IPS-15b (cell line): ENCODE measurements around the gene HLA-F.

ENCODE experiments used
- H3K27me3 ChIP-seq: one replicate; pipeline ENCODE4 v1.6.1; 2013; ENCODE audit warnings: low read length; ENCODE audit not compliant: control insufficient read depth, insufficient read depth
- H3K36me3 ChIP-seq: one replicate; pipeline ENCODE4 v1.6.1; 2013; ENCODE audit warnings: low read length; ENCODE audit not compliant: control insufficient read depth, insufficient read depth
- H3K4me1 ChIP-seq: one replicate; pipeline ENCODE4 v1.6.1; 2013; ENCODE audit warnings: mild to moderate bottlenecking, low read length; ENCODE audit not compliant: control insufficient read depth, insufficient read depth
- H3K4me3 ChIP-seq: one replicate; pipeline ENCODE4 v1.5.1; 2013; ENCODE audit warnings: low read depth, low read length
- H3K9ac ChIP-seq: one replicate; pipeline ENCODE4 v1.6.1; 2013; ENCODE audit warnings: low read depth, mild to moderate bottlenecking, low read length
- H3K9me3 ChIP-seq: one replicate; pipeline ENCODE4 v1.6.1; 2013; ENCODE audit warnings: mild to moderate bottlenecking, low read length; ENCODE audit not compliant: control insufficient read depth, insufficient read depth

The HLA-F gene

GRCh38 chr6:29737707-29738630, 14.7 kb downstream of the HLA-F start:
- Histone ChIP-seq H3K4me1 (no peaks in the 10 kb centered on the region), H3K27me3 (peaks cover 2% of the 10 kb centered on the region), H3K9ac (no peak overlapping the region), H3K4me3 (no peak overlapping the region), H3K9me3 (no peaks in the 10 kb centered on the region), H3K36me3 (no peaks in the 10 kb centered on the region)

GRCh38 chr6:29739136-29739881, 16.1 kb downstream of the HLA-F start:
- Histone ChIP-seq H3K9me3 (no peaks in the 10 kb centered on the region), H3K9ac (no peak overlapping the region), H3K27me3 (peaks cover 2% of the 10 kb centered on the region)

GRCh38 chr6:29739882-29740261, 16.6 kb downstream of the HLA-F start:
- Histone ChIP-seq H3K4me1 (no peaks in the 10 kb centered on the region), H3K27me3 (peaks cover 3% of the 10 kb centered on the region), H3K9ac (no peak overlapping the region), H3K9me3 (no peaks in the 10 kb centered on the region), H3K36me3 (no peaks in the 10 kb centered on the region), H3K4me3 (no peak overlapping the region)

More at GRCh38 chr6:29739136-29739881, 16.1 kb downstream of the HLA-F start:
- H3K36me3 ChIP-seq = no peaks in the 10 kb centered on the region
- no peak overlapping the region for H3K4me3 ChIP-seq
- H3K4me1 ChIP-seq = no peaks in the 10 kb centered on the region

- H3K4me3 ChIP-seq = no peak overlapping the region
- H3K4me1 ChIP-seq = no peaks in the 10 kb centered on the region
- H3K9me3 ChIP-seq = no peaks in the 10 kb centered on the region
- H3K36me3 ChIP-seq = no peaks in the 10 kb centered on the region
- H3K27me3 ChIP-seq = peaks cover 16% of the 10 kb centered on the region
- H3K9ac ChIP-seq = no peak overlapping the region
Measured at GRCh38 chr6:29741592-29741991, 18.4 kb downstream of the HLA-F start.

- Histone ChIP-seq H3K9me3 (no peaks in the 10 kb centered on the region), H3K9ac (no peak overlapping the region), H3K4me3 (no peak overlapping the region), H3K27me3 (peaks cover 22% of the 10 kb centered on the region), H3K4me1 (no peaks in the 10 kb centered on the region), H3K36me3 (no peaks in the 10 kb centered on the region)
Measured at GRCh38 chr6:29742127-29742526, 18.9 kb downstream of the HLA-F start.

- H3K4me1 ChIP-seq = peaks cover 2% of the 10 kb centered on the region
- no peak overlapping the region for H3K9ac ChIP-seq
- H3K27me3 ChIP-seq = peaks cover 31% of the 10 kb centered on the region
- H3K4me3 ChIP-seq = no peak overlapping the region
- H3K9me3 ChIP-seq = no peaks in the 10 kb centered on the region
- H3K36me3 ChIP-seq = no peaks in the 10 kb centered on the region
Measured at GRCh38 chr6:29743025-29743424, 19.8 kb downstream of the HLA-F start.

- H3K4me1 ChIP-seq = peaks cover 2% of the 10 kb centered on the region
- peaks cover 36% of the 10 kb centered on the region for H3K27me3 ChIP-seq
- no peaks in the 10 kb centered on the region for H3K36me3 ChIP-seq
- no peaks in the 10 kb centered on the region for H3K9me3 ChIP-seq
- no peak overlapping the region for H3K4me3 ChIP-seq
- no peak overlapping the region for H3K9ac ChIP-seq
Measured at GRCh38 chr6:29743568-29743967, 20.3 kb downstream of the HLA-F start.

GRCh38 chr6:29744131-29744530, 20.9 kb downstream of the HLA-F start:
- Histone ChIP-seq H3K27me3 (peaks cover 39% of the 10 kb centered on the region), H3K4me3 (no peak overlapping the region), H3K9ac (no peak overlapping the region), H3K4me1 (peaks cover 2% of the 10 kb centered on the region), H3K9me3 (no peaks in the 10 kb centered on the region), H3K36me3 (no peaks in the 10 kb centered on the region)

- no peaks in the 10 kb centered on the region for H3K9me3 ChIP-seq
- no peaks in the 10 kb centered on the region for H3K36me3 ChIP-seq
- peaks cover 44% of the 10 kb centered on the region for H3K27me3 ChIP-seq
- H3K4me3 ChIP-seq = no peak overlapping the region
- no peak overlapping the region for H3K9ac ChIP-seq
- H3K4me1 ChIP-seq = peaks cover 2% of the 10 kb centered on the region
Measured at GRCh38 chr6:29744621-29745020, 21.4 kb downstream of the HLA-F start.

GRCh38 chr6:29745386-29745785, 22.2 kb downstream of the HLA-F start:
- Histone ChIP-seq H3K9me3 (no peaks in the 10 kb centered on the region), H3K36me3 (no peaks in the 10 kb centered on the region), H3K27me3 (peaks cover 52% of the 10 kb centered on the region), H3K4me3 (no peak overlapping the region), H3K4me1 (peaks cover 2% of the 10 kb centered on the region), H3K9ac (no peak overlapping the region)

- Histone ChIP-seq H3K27me3 (peaks cover 57% of the 10 kb centered on the region), H3K4me1 (peaks cover 2% of the 10 kb centered on the region), H3K4me3 (no peak overlapping the region), H3K9me3 (no peaks in the 10 kb centered on the region), H3K9ac (no peak overlapping the region), H3K36me3 (no peaks in the 10 kb centered on the region)
Measured at GRCh38 chr6:29745855-29746449, 22.7 kb downstream of the HLA-F start.
